ENCODE results near the gene NNMT. TPM values are rescaled to one million over a fixed set of nuclear protein-coding genes. Genes with fewer than 3 reads are reported as not detected.

The NNMT gene
- 100 to 1,000 TPM in 1 of 2 donors, 10 to 100 TPM in 1; 74.7 to 276 TPM for total RNA-seq

DNA sequence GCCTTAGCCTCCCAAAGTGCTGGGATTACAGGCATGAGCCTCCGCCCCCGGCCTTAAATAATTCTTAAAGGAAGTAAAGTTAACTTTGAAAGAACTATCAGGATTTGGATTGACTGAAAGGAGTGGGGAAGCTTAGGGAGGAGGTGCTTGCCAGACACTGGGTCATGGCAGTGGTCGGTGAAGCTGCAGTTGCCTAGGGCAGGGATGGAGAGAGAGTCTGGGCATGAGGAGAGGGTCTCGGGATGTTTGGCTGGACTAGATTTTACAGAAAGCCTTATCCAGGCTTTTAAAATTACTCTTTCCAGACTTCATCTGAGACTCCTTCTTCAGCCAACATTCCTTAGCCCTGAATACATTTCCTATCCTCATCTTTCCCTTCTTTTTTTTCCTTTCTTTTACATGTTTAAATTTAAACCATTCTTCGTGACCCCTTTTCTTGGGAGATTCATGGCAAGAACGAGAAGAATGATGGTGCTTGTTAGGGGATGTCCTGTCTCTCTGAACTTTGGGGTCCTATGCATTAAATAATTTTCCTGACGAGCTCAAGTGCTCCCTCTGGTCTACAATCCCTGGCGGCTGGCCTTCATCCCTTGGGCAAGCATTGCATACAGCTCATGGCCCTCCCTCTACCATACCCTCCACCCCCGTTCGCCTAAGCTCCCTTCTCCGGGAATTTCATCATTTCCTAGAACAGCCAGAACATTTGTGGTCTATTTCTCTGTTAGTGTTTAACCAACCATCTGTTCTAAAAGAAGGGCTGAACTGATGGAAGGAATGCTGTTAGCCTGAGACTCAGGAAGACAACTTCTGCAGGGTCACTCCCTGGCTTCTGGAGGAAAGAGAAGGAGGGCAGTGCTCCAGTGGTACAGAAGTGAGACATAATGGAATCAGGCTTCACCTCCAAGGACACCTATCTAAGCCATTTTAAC, at the start of gene NNMT:
Gene NNMT (plus strand): TSS at position 724 of the 929 bp plus-strand sequence. CDS start 158 bp downstream, at position 882.
- TF ChIP-seq, protein P1, sequence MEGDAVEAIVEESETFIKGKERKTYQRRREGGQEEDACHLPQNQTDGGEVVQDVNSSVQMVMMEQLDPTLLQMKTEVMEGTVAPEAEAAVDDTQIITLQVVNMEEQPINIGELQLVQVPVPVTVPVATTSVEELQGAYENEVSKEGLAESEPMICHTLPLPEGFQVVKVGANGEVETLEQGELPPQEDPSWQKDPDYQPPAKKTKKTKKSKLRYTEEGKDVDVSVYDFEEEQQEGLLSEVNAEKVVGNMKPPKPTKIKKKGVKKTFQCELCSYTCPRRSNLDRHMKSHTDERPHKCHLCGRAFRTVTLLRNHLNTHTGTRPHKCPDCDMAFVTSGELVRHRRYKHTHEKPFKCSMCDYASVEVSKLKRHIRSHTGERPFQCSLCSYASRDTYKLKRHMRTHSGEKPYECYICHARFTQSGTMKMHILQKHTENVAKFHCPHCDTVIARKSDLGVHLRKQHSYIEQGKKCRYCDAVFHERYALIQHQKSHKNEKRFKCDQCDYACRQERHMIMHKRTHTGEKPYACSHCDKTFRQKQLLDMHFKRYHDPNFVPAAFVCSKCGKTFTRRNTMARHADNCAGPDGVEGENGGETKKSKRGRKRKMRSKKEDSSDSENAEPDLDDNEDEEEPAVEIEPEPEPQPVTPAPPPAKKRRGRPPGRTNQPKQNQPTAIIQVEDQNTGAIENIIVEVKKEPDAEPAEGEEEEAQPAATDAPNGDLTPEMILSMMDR (IDR thresholded peaks at IDR 0.05): no peak
- peak in 2 of 3 donors; percentile 55 for TF ChIP-seq POLR2A (IDR thresholded peaks at IDR 0.05)
- H3K4me1 ChIP-seq: peaks cover 13% of the 10 kb centered on the region
- H3K4me3 ChIP-seq: no peak within 1 kb of the TSS
- H3K9me3 ChIP-seq: no peaks in the 10 kb centered on the region
- H3K27ac ChIP-seq: peak within 1 kb of the TSS; percentile 19 to 55 (median 40)
- no peaks in the 10 kb centered on the region for H3K27me3 ChIP-seq
- DNase-seq (peak in 3 of 4 donors; percentile 35 to 56 (median 38)), ATAC-seq (peak; percentile 59)
- 48 to 62% methylated on average over 11 of the region's 11 CpGs for WGBS, 2 donors
- no peaks in the 10 kb centered on the region for H3K36me3 ChIP-seq (replicated peaks in 1 of 2; ENCODE audit: insufficient read depth in 1 of 2, low read depth in 2 of 2)
- intact Hi-C loops (cut with DNase I): no loop called here

DNA sequence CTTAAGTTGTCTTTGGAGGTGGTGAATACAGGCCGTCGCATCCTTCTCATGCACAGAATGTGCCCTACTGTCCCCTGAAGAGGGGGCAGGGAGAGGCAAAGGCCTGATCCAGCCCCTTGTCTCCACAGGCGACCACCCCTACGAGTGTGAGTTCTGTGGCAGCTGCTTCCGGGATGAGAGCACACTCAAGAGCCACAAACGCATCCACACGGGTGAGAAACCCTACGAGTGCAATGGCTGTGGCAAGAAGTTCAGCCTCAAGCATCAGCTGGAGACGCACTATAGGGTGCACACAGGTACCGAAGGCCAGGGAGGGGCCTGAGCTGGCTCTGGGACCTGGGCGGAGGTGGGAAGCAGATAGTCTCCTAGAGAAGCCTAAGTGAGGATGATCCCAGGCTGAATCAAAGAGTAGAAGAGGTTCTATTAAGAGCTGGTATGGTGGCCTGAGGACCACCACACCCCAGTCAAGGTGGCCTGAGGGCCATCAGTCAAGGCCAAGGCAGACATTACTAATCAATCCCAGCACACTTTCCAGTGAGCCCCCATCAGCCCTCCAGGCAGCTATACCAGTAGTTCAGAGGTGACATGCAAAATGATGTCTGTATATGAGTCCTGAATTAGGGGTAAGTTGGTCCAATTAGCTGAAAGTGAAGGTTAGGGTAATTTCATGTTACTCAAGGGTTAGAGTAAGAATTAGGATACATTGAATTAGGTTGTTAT, 49.0 kb upstream of the NNMT start:
- ATAC-seq (no peak), DNase-seq (no peak)
- 94% methylated on average over 11 of the region's 11 CpGs for WGBS, 2 donors
- intact Hi-C loops (cut with DNase I): no loop called here
- H3K4me3 ChIP-seq: no peak overlapping the region
- TF ChIP-seq POLR2A (IDR thresholded peaks at IDR 0.05): no peak
- TF ChIP-seq, protein P1 (IDR thresholded peaks at IDR 0.05): no peak
- H3K4me1 ChIP-seq: no peaks in the 10 kb centered on the region
- no peak overlapping the region for H3K27ac ChIP-seq
- H3K36me3 ChIP-seq (replicated peaks in 1 of 2; ENCODE audit: insufficient read depth in 1 of 2, low read depth in 2 of 2): peaks cover 11 to 57% of the 10 kb centered on the region in 2 donors
- H3K9me3 ChIP-seq: no peaks in the 10 kb centered on the region
- no peaks in the 10 kb centered on the region for H3K27me3 ChIP-seq

DNA sequence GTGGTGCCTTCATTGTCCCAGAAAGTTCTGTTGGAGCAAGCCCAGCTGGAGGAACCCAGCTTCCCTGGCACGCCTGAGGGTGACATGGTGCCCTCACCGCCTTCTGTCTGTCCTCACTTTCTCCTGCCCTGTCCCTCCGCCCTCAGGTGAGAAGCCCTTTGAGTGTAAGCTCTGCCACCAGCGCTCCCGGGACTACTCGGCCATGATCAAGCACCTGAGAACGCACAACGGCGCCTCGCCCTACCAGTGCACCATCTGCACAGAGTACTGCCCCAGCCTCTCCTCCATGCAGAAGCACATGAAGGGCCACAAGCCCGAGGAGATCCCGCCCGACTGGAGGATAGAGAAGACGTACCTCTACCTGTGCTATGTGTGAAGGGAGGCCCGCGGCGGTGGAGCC, 46.0 kb upstream of the NNMT start:
- H3K27ac ChIP-seq: no peak overlapping the region
- intact Hi-C loops (cut with DNase I): loop anchor here (10.0 kb wide), 1 partner anchor 205 kb away; no protein-coding TSS in a partner anchor
- TF ChIP-seq, protein P1 (IDR thresholded peaks at IDR 0.05): no peak
- ATAC-seq: no peak
- H3K36me3 ChIP-seq (replicated peaks in 1 of 2; ENCODE audit: insufficient read depth in 1 of 2, low read depth in 2 of 2): peaks cover 14 to 41% of the 10 kb centered on the region in 2 donors
- DNase-seq: no peak
- no peaks in the 10 kb centered on the region for H3K9me3 ChIP-seq
- no peak overlapping the region for H3K4me3 ChIP-seq
- H3K4me1 ChIP-seq: no peaks in the 10 kb centered on the region
- no peaks in the 10 kb centered on the region for H3K27me3 ChIP-seq
- 91 to 95% methylated on average over 17 of the region's 17 CpGs for WGBS, 2 donors

DNA sequence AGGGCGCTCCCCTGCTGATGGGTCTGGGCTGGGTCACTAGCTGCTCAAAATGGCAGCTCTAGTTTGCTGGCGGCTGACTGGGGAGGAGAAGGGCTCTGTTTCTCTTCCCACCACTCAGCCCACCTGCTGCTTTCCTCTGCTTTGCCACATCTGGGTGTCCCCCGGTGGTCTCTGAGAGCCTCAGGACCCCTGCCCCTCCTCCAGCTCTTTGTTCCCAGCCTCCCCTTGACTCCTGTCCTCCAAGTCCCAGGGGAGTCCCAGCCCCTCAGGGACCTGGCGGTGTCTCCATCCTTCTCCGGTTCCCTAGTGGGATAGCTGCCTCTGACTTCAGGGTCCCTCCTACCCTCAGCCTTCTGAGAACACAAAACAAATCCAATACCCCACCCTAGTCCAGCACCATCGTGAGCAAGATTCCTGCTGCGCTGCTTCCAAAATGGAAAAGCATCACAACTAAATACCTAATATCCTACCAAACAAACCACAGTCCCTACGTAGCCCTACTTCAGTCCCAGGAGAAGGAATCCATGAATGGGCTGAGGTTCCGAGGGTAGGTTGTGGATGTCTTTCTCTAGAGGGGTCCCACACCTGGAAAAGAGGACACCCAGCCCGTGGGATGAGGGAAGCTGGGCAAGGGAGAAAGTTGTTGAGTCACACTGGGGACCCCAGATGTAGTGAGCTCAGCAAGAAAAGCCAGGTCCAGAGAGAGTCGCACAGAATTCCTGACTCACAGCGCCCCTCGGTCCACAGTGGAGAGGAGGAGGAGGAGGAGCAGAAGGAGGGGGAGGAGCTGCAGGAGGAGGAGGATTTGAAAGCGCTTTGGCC, 45.0 kb upstream of the NNMT start:
- peaks cover 14 to 35% of the 10 kb centered on the region in 2 donors for H3K36me3 ChIP-seq (replicated peaks in 1 of 2; ENCODE audit: insufficient read depth in 1 of 2, low read depth in 2 of 2)
- no peak for TF ChIP-seq POLR2A (IDR thresholded peaks at IDR 0.05)
- TF ChIP-seq, protein P1 (IDR thresholded peaks at IDR 0.05): no peak
- ATAC-seq (peak; percentile 6), DNase-seq (no peak)
- WGBS, 2 donors: 90 to 95% methylated on average over 14 of the region's 14 CpGs
- no peak overlapping the region for H3K4me3 ChIP-seq
- H3K9me3 ChIP-seq: no peaks in the 10 kb centered on the region
- H3K27me3 ChIP-seq: no peaks in the 10 kb centered on the region
- intact Hi-C loops (cut with DNase I): loop anchor here (10.0 kb wide), 1 partner anchor 206 kb away; no protein-coding TSS in a partner anchor
- no peak overlapping the region for H3K27ac ChIP-seq
- H3K4me1 ChIP-seq: no peaks in the 10 kb centered on the region
